BE2C (cell line): Measurements from ENCODE around the gene NFKBIE.
A peak's percentile ranks its signal among the peaks of the same experiment; 100 is the strongest.

ENCODE experiments used
- DNase-seq: peaks from one replicate; pipeline ENCODE4 v3.0.0-alpha.2; 2020
- H3K27me3 ChIP-seq: fragments of 250-450 bp; sonication (Bioruptor Pico); 2 replicates; pipeline ENCODE4 v1.5.1; 2020; ENCODE audit warnings: mild to moderate bottlenecking
- H3K36me3 ChIP-seq: fragments of 250-450 bp; sonication (Bioruptor Pico); 2 replicates; pipeline ENCODE4 v1.5.1; 2020; ENCODE audit warnings: mild to moderate bottlenecking
- H3K4me1 ChIP-seq: fragments of 250-450 bp; sonication (Bioruptor Pico); 2 replicates; pipeline ENCODE4 v1.5.1; 2020
- H3K4me3 ChIP-seq: 2 replicates; pipeline ENCODE4 v1.5.1; 2011; ENCODE audit warnings: low read depth, low read length
- H3K9me3 ChIP-seq: fragments of 250-450 bp; sonication (Bioruptor Pico); 2 replicates; pipeline ENCODE4 v1.5.1; 2020
- CTCF ChIP-seq: IDR thresholded peaks from 2 replicates; pipeline ENCODE4 v1.5.1; 2012; ENCODE audit warnings: mild to moderate bottlenecking, low read depth, low read length

NFKBIE gene

GRCh38 chr6:44262467-44263353, 2.6 kb downstream of the NFKBIE start:
- Histone ChIP-seq H3K4me1 (no peaks in the 10 kb centered on the region), H3K36me3 (peaks cover 6% of the 10 kb centered on the region), H3K9me3 (no peaks in the 10 kb centered on the region), H3K27me3 (no peaks in the 10 kb centered on the region), H3K4me3 (peak overlapping the region; percentile 7; the same call in 1 of the 2 replicates)
- DNase-seq = no peak
- TF ChIP-seq CTCF = no peak

- peaks cover 6% of the 10 kb centered on the region for H3K36me3 ChIP-seq
- H3K27me3 ChIP-seq = no peaks in the 10 kb centered on the region
- H3K9me3 ChIP-seq = no peaks in the 10 kb centered on the region
- no peak overlapping the region for H3K4me3 ChIP-seq
- no peaks in the 10 kb centered on the region for H3K4me1 ChIP-seq
- no peak for DNase-seq
- TF ChIP-seq CTCF = no peak
Observed at GRCh38 chr6:44261581-44261980, 3.8 kb downstream of the NFKBIE start.

- Histone ChIP-seq H3K27me3 (no peaks in the 10 kb centered on the region), H3K36me3 (peaks cover 14% of the 10 kb centered on the region), H3K4me3 (no peak overlapping the region), H3K4me1 (no peaks in the 10 kb centered on the region), H3K9me3 (no peaks in the 10 kb centered on the region)
- DNase-seq = no peak
- no peak for TF ChIP-seq CTCF
Observed at GRCh38 chr6:44260451-44261297, 4.7 kb downstream of the NFKBIE start.

- no peak overlapping the region for H3K4me3 ChIP-seq
- TF ChIP-seq CTCF = no peak
Observed at GRCh38 chr6:44260011-44260410, 5.3 kb downstream of the NFKBIE start.

GRCh38 chr6:44258921-44259320, 6.4 kb downstream of the NFKBIE start:
- H3K27me3 ChIP-seq = no peaks in the 10 kb centered on the region
- H3K9me3 ChIP-seq = no peaks in the 10 kb centered on the region
- TF ChIP-seq CTCF = no peak
- no peak overlapping the region for H3K4me3 ChIP-seq
- no peaks in the 10 kb centered on the region; the same call in 1 of the 2 replicates for H3K4me1 ChIP-seq
- peaks cover 31% of the 10 kb centered on the region for H3K36me3 ChIP-seq
- DNase-seq = no peak

More at GRCh38 chr6:44260011-44260410, 5.3 kb downstream of the NFKBIE start:
- Histone ChIP-seq H3K36me3 (peaks cover 20% of the 10 kb centered on the region), H3K9me3 (no peaks in the 10 kb centered on the region), H3K27me3 (no peaks in the 10 kb centered on the region), H3K4me1 (no peaks in the 10 kb centered on the region)
- DNase-seq = no peak
